Measurements from ENCODE around the gene MBNL2. TPM values are rescaled to one million over a fixed set of nuclear protein-coding genes. Genes with fewer than 3 reads are reported as not detected.

Gene MBNL2
- total RNA-seq, 1 donor from 2014 or later: 12.4 TPM

GRCh38 chr13:97273341-97273831 is 51.3 kb downstream of the MBNL2 start:
- Mint-ChIP-seq H3K9me3 (ENCODE audit: unreplicated experiment) (no peaks in the 10 kb centered on the region), H3K27me3 (ENCODE audit: unreplicated experiment) (no peaks in the 10 kb centered on the region), H3K4me1 (ENCODE audit: low read depth, unreplicated experiment) (peaks cover 2% of the 10 kb centered on the region), H3K36me3 (ENCODE audit: unreplicated experiment) (peaks cover 5% of the 10 kb centered on the region), H3K27ac (ENCODE audit: unreplicated experiment) (no peak overlapping the region), H3K4me3 (ENCODE audit: unreplicated experiment) (no peak overlapping the region)
- no peak for DNase-seq
- TF ChIP-seq CTCF (IDR thresholded peaks at IDR 0.05; ENCODE audit: partially characterized antibody, unreplicated experiment): no peak

- Mint-ChIP-seq H3K4me1 (ENCODE audit: low read depth, unreplicated experiment) (peaks cover 2% of the 10 kb centered on the region), H3K27me3 (ENCODE audit: unreplicated experiment) (no peaks in the 10 kb centered on the region), H3K36me3 (ENCODE audit: unreplicated experiment) (peaks cover 5% of the 10 kb centered on the region), H3K9me3 (ENCODE audit: unreplicated experiment) (no peaks in the 10 kb centered on the region), H3K4me3 (ENCODE audit: unreplicated experiment) (no peak overlapping the region), H3K27ac (ENCODE audit: unreplicated experiment) (no peak overlapping the region)
- no peak for TF ChIP-seq CTCF (IDR thresholded peaks at IDR 0.05; ENCODE audit: partially characterized antibody, unreplicated experiment)
- DNase-seq: no peak
Observed at GRCh38 chr13:97274829-97275649, 52.9 kb downstream of the MBNL2 start.

- no peaks in the 10 kb centered on the region for H3K9me3 Mint-ChIP-seq (ENCODE audit: unreplicated experiment)
- peaks cover 10% of the 10 kb centered on the region for H3K4me1 Mint-ChIP-seq (ENCODE audit: low read depth, unreplicated experiment)
- H3K27me3 Mint-ChIP-seq (ENCODE audit: unreplicated experiment): no peaks in the 10 kb centered on the region
- TF ChIP-seq CTCF (IDR thresholded peaks at IDR 0.05; ENCODE audit: partially characterized antibody, unreplicated experiment): no peak
- no peak for DNase-seq
- no peak overlapping the region for H3K27ac Mint-ChIP-seq (ENCODE audit: unreplicated experiment)
- H3K36me3 Mint-ChIP-seq (ENCODE audit: unreplicated experiment): peaks cover 5% of the 10 kb centered on the region
- no peak overlapping the region for H3K4me3 Mint-ChIP-seq (ENCODE audit: unreplicated experiment)
Observed at GRCh38 chr13:97275776-97276501, 53.8 kb downstream of the MBNL2 start.

GRCh38 chr13:97276862-97277269 is 54.7 kb downstream of the MBNL2 start:
- TF ChIP-seq CTCF (IDR thresholded peaks at IDR 0.05; ENCODE audit: partially characterized antibody, unreplicated experiment): no peak
- H3K4me1 Mint-ChIP-seq (ENCODE audit: low read depth, unreplicated experiment): peaks cover 10% of the 10 kb centered on the region
- no peaks in the 10 kb centered on the region for H3K27me3 Mint-ChIP-seq (ENCODE audit: unreplicated experiment)
- H3K4me3 Mint-ChIP-seq (ENCODE audit: unreplicated experiment): no peak overlapping the region
- H3K36me3 Mint-ChIP-seq (ENCODE audit: unreplicated experiment): peaks cover 5% of the 10 kb centered on the region
- no peak overlapping the region for H3K27ac Mint-ChIP-seq (ENCODE audit: unreplicated experiment)
- no peaks in the 10 kb centered on the region for H3K9me3 Mint-ChIP-seq (ENCODE audit: unreplicated experiment)
- DNase-seq: no peak
